Erythroblast (primary cell): ENCODE results near the gene BMAL2.

Experiments used
- GATA1 ChIP-seq: IDR thresholded peaks from 2 replicates; pipeline ENCODE4 v1.6.1; 2011; ENCODE audit warnings: low read depth, mild to moderate bottlenecking, control low read depth, low read length, moderate library complexity
- POLR2A ChIP-seq: IDR thresholded peaks from 2 replicates; pipeline ENCODE4 v1.6.1; 2011; ENCODE audit warnings: mild to moderate bottlenecking, low read length

DNA sequence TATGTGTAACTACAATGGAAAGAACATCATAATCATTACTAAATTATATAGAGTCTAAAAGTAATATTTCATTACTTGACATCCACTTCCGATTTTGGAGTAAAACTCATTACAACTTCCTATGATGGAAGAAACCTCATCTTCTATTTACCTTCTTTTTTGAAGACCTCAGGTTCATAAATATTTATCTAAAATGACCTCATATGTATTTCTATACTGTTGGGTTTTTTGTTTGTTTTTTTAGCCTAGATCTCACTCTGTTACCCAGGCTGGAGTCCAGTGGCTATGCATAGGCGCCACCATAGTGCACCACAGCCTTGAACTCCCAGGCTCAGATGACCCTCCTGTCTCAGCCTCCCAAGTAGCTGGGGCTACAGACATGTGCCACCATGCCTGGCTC is 39.9 kb upstream of the BMAL2 start:
- no peak for TF ChIP-seq POLR2A
- no peak for TF ChIP-seq GATA1
